Sigmoid colon (tissue), 7 donors: ENCODE data around the gene INVS. TPM values are rescaled to one million over a fixed set of nuclear protein-coding genes. Genes with fewer than 3 reads are reported as not detected.
"Not testable (repeated sequence)": the region's sequence is repeated elsewhere in the genome, so short reads cannot be mapped to it uniquely, and the experiment has no call there.

Experiments used
- DNase-seq: peaks from one replicate; pipeline ENCODE4 v3.0.0-alpha.2; 2019
- H3K27ac ChIP-seq, 4 donors: fragments of 200-600 bp; sonication (generic); one replicate each; pipeline ENCODE4 v1.5.1; 2016 to 2019; ENCODE audit warnings: mild to moderate bottlenecking in 1 of 4
- H3K27me3 ChIP-seq, 3 donors: fragments of 200-600 bp; sonication (generic); one replicate each; pipeline ENCODE4 v1.5.1; 2019; ENCODE audit warnings: mild to moderate bottlenecking in 1 of 3
- H3K36me3 ChIP-seq, 4 donors: fragments of 200-600 bp; sonication (generic); one replicate each; pipeline ENCODE4 v1.5.1; 2016 to 2019
- H3K4me1 ChIP-seq, 4 donors: fragments of 200-600 bp; sonication (generic); one replicate each; pipeline ENCODE4 v1.5.1; 2017 to 2019
- H3K4me3 ChIP-seq, 4 donors: fragments of 200-600 bp; sonication (generic); one replicate each; pipeline ENCODE4 v1.5.1; 2017 to 2019; ENCODE audit warnings: mild to moderate bottlenecking in 2 of 4, moderate library complexity in 1 of 4
- H3K9me3 ChIP-seq, 4 donors: fragments of 200-600 bp in 3 of 4; sonication (generic) in 3 of 4; one replicate each; pipeline versions ENCODE4 v1.5.1 to v1.6.1; 2013 to 2019
- EP300 ChIP-seq, 4 donors: sonication (generic); formaldehyde crosslinking; IDR thresholded peaks; one replicate each; pipeline ENCODE4 v1.6.1; 2017; ENCODE audit warnings: antibody characterized with exemption in 4 of 4
- POLR2A ChIP-seq, 2 donors: fragments of 450-650 bp; IDR thresholded peaks; one replicate each; pipeline ENCODE4 v1.6.1; 2016; ENCODE audit warnings: antibody characterized with exemption in 2 of 2, mild to moderate bottlenecking in 2 of 2, moderate library complexity in 2 of 2
- POLR2AphosphoS5 ChIP-seq, 4 donors: sonication (generic); formaldehyde crosslinking; IDR thresholded peaks; one replicate each; pipeline ENCODE4 v1.6.1; 2017; ENCODE audit warnings: antibody characterized with exemption in 4 of 4
- WGBS, 2 donors: extraction: QIAGEN DNeasy Blood & Tissue Kit; methylation state at CpG; one replicate each; pipeline ENCODE4 v1.1.7; 2013; 5-methylcytosine and 5-hydroxymethylcytosine counted together
- intact Hi-C: fragments of 100-400 bp; cut with DNase I; formaldehyde crosslinking; loops from one replicate; pipeline ENCODE4 v1.15.1; 2023
- polyA plus RNA-seq, 3 donors: library from polyadenylated mRNA; stranded (reverse); fragments of 200-250 nt; gene quantifications; one replicate each; pipeline ENCODE4 v1.2.3, GENCODE V29; 2013
- total RNA-seq, 4 donors: library from RNA; depleted of rRNA; stranded (reverse); fragments of >200 nt; gene quantifications; one replicate each; pipeline ENCODE4 v1.1.0, GENCODE V29; 2016
- TF ChIP-seq, protein P1 (sequence below), 4 experiments: fragments of 450-650 bp in 3 of 4; fragments of 200-600 bp in 1 of 4; IDR thresholded peaks; one replicate each; pipeline ENCODE4 v1.5.1; 2016 to 2019; ENCODE audit warnings: antibody characterized with exemption in 4 of 4, mild to moderate bottlenecking in 3 of 4, moderate library complexity in 2 of 4
- donor health status: healthy with polysubstance abuse.
- donor health status: Bipolar disorder and iron deficiency.
- donor health status: healthy.

INVS gene
- total and polyA plus RNA-seq, 7 donors, result 1.2 to 41.3 (median 27.4) TPM

- 93 to 97% methylated on average over 8 to 9 of the region's 9 CpGs for WGBS, 2 donors
- H3K27ac ChIP-seq, H3K9me3 ChIP-seq, H3K36me3 ChIP-seq, DNase-seq, H3K27me3 ChIP-seq, intact Hi-C loops, H3K4me3 ChIP-seq, H3K4me1 ChIP-seq: not testable (repeated sequence)
Observed at GRCh38 chr9:100141862-100142261, 42.8 kb downstream of the INVS start.

GRCh38 chr9:100145167-100145934 is 46.3 kb downstream of the INVS start:
- H3K27me3 ChIP-seq, intact Hi-C loops, H3K9me3 ChIP-seq, H3K36me3 ChIP-seq, H3K27ac ChIP-seq, DNase-seq, H3K4me3 ChIP-seq: not testable (repeated sequence)
- H3K4me1 ChIP-seq, result peaks cover 0 to 10% (median 2%) of the 10 kb centered on the region in 4 donors
- 90 to 92% methylated on average over 15 of the region's 15 CpGs for WGBS, 2 donors

GRCh38 chr9:100145976-100146375 is 46.9 kb downstream of the INVS start:
- H3K4me1 ChIP-seq, result peaks cover 0 to 10% (median 2%) of the 10 kb centered on the region in 4 donors
- WGBS, 2 donors, result 92 to 93% methylated on average over 8 of the region's 8 CpGs
- H3K27me3 ChIP-seq, H3K27ac ChIP-seq, DNase-seq, H3K9me3 ChIP-seq, H3K4me3 ChIP-seq, H3K36me3 ChIP-seq, intact Hi-C loops: not testable (repeated sequence)

DNA sequence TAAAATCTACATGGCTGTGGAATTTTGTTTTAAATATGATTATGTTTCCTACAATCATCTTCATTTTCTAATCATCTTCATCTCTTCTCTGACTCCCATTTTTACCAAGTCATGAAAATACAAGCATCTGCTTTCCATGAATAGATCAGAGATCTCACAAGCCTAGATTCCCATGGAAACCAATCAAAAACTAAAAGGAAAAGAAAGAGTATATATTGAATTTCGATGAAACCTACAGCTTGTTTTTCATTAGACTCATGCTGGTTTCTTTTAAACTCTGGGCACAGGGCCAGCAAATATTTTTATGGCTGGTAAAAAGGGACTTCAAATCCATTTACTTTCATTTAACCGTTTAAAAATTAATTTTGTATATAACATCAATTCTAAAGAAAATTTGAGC is 51.2 kb downstream of the INVS start:
- no peak overlapping the region for H3K4me3 ChIP-seq
- H3K36me3 ChIP-seq, result no peaks in the 10 kb centered on the region
- no peak for DNase-seq
- 39 to 66% methylated on average over 2 of the region's 2 CpGs for WGBS, 2 donors
- peaks cover 0 to 10% (median 2%) of the 10 kb centered on the region in 4 donors for H3K4me1 ChIP-seq
- H3K9me3 ChIP-seq, result no peaks in the 10 kb centered on the region
- no peak overlapping the region for H3K27ac ChIP-seq
- H3K27me3 ChIP-seq, result no peaks in the 10 kb centered on the region
- no peak for TF ChIP-seq POLR2A (IDR thresholded peaks at IDR 0.05)
- intact Hi-C loops, result no loop called here

GRCh38 chr9:100160021-100160420 is 61.0 kb downstream of the INVS start:
- Histone ChIP-seq H3K9me3 (no peaks in the 10 kb centered on the region), H3K36me3 (no peaks in the 10 kb centered on the region), H3K4me1 (no peaks in the 10 kb centered on the region), H3K4me3 (no peak overlapping the region), H3K27me3 (no peaks in the 10 kb centered on the region), H3K27ac (no peak overlapping the region)
- no peak for DNase-seq
- TF ChIP-seq POLR2AphosphoS5 (IDR thresholded peaks at IDR 0.05), result no peak
- TF ChIP-seq, protein P1, sequence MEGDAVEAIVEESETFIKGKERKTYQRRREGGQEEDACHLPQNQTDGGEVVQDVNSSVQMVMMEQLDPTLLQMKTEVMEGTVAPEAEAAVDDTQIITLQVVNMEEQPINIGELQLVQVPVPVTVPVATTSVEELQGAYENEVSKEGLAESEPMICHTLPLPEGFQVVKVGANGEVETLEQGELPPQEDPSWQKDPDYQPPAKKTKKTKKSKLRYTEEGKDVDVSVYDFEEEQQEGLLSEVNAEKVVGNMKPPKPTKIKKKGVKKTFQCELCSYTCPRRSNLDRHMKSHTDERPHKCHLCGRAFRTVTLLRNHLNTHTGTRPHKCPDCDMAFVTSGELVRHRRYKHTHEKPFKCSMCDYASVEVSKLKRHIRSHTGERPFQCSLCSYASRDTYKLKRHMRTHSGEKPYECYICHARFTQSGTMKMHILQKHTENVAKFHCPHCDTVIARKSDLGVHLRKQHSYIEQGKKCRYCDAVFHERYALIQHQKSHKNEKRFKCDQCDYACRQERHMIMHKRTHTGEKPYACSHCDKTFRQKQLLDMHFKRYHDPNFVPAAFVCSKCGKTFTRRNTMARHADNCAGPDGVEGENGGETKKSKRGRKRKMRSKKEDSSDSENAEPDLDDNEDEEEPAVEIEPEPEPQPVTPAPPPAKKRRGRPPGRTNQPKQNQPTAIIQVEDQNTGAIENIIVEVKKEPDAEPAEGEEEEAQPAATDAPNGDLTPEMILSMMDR (IDR thresholded peaks at IDR 0.05), result no peak
- TF ChIP-seq EP300 (IDR thresholded peaks at IDR 0.05), result no peak
- TF ChIP-seq POLR2A (IDR thresholded peaks at IDR 0.05), result no peak
- 91 to 97% methylated on average over 3 of the region's 3 CpGs for WGBS, 2 donors
- intact Hi-C loops, result no loop called here

- Histone ChIP-seq H3K4me1 (no peaks in the 10 kb centered on the region), H3K4me3 (no peak overlapping the region), H3K27me3 (no peaks in the 10 kb centered on the region), H3K9me3 (no peaks in the 10 kb centered on the region), H3K36me3 (peaks cover 0 to 6% (median 0%) of the 10 kb centered on the region in 4 donors), H3K27ac (no peak overlapping the region)
- DNase-seq, result no peak
- intact Hi-C loops, result no loop called here
- TF ChIP-seq EP300 (IDR thresholded peaks at IDR 0.05) (no peak), POLR2AphosphoS5 (IDR thresholded peaks at IDR 0.05) (no peak), POLR2A (IDR thresholded peaks at IDR 0.05) (no peak)
- TF ChIP-seq, protein P1 (IDR thresholded peaks at IDR 0.05), result no peak
Observed at GRCh38 chr9:100167176-100167575, 68.1 kb downstream of the INVS start.
